GM19043 (cell line): ENCODE measurements around the gene GRIK3.

ENCODE experiments used
- ATAC-seq: cut with Tn5 transposase; IDR thresholded peaks from one replicate; pipeline ENCODE4 v1.9.1; 2021; ENCODE audit warnings: low read depth; ENCODE audit not compliant: unreplicated experiment

The GRIK3 gene

DNA sequence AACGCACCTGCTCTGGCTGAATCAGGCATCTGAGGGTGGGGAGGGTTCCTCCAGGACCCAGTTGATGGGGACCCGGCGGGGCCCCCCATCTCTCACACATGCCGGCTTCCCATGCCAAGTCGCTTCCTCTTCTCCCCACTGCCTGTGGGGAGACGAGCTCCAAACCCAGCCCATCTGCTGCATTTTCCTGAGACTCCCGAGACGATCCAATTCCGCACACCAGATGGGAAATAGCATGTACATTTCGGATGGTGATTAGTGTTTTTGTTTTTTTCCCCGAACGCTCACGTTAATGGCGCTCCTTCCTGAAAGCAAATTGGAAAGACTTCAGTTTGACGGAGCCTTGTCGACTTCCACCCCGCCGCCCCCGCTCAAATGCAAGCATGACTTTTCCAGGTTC lies 13.2 kb upstream of the GRIK3 start:
- no peak for ATAC-seq

DNA sequence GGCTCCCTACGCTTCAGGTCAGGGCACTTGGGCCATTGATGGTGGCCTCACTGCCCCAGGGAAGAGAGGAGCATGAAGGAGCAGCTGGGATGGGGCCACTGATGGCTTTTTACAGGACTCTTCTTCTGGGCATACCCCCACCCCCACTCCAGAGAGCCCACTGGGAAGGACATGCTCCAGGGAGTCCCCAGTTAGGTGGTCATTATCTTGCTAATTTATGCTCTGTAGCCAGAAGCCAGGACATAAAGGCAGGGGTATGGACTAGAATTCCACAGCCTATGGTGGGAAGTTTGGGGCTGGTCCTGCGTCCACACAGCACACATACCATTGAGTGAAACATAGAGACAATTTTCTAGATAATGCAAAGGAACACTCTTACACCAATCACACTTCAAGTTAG lies 8.8 kb upstream of the GRIK3 start:
- no peak for ATAC-seq

GRCh38 chr1:37042506-37042905 lies 8.2 kb upstream of the GRIK3 start:
- ATAC-seq: no peak

GRCh38 chr1:37041483-37041882 lies 7.2 kb upstream of the GRIK3 start:
- no peak for ATAC-seq

DNA sequence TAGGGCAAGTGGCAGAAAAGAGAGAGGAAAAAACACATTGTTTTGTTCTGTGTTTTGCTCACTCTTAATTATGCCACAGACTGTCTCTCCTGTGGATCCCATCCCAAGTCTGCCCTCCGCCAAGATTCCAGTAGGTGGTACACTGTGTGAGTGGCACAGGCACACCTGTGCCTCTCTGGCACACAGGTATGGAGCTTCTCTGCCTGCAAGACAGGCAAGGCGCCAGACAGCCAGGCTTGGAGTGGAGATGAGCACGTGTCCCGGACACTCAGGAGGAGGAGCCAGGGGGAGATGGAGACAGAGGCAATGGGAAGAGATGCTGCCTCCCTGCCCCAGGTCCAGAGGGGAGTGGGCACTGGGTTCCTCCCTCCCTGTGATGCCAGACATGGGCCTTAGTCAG lies 6.5 kb upstream of the GRIK3 start:
- no peak for ATAC-seq

- no peak for ATAC-seq
Observed at GRCh38 chr1:37040261-37040660, 5.9 kb upstream of the GRIK3 start.

GRCh38 chr1:37038227-37039093 lies 4.1 kb upstream of the GRIK3 start:
- ATAC-seq: no peak

DNA sequence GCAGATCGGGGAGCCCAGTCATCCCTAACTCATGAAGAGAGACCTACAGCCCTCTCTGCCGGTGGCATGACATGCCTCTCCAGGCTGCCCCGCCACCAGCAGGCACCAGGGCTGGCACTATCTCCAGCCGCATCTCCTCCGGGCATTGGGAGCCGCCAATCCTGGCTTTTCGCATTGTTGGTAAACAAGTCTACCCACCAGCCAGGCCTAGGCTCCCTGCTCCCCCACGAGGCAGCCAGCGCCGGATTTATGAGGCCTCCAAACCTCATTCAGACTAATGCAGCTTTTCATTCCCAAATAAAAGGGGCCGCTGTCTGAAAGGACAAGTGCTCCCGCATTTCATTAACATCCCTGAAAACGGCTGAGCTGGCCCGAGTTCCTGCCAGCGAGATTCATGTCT lies 3.4 kb upstream of the GRIK3 start:
- ATAC-seq: no peak

- no peak for ATAC-seq
Observed at GRCh38 chr1:37036667-37037053, 2.3 kb upstream of the GRIK3 start.

- no peak for ATAC-seq
Observed at GRCh38 chr1:37035796-37036666, 1.7 kb upstream of the GRIK3 start.

- ATAC-seq: no peak
Observed at GRCh38 chr1:37035014-37035691, 838 bp upstream of the GRIK3 start.

DNA sequence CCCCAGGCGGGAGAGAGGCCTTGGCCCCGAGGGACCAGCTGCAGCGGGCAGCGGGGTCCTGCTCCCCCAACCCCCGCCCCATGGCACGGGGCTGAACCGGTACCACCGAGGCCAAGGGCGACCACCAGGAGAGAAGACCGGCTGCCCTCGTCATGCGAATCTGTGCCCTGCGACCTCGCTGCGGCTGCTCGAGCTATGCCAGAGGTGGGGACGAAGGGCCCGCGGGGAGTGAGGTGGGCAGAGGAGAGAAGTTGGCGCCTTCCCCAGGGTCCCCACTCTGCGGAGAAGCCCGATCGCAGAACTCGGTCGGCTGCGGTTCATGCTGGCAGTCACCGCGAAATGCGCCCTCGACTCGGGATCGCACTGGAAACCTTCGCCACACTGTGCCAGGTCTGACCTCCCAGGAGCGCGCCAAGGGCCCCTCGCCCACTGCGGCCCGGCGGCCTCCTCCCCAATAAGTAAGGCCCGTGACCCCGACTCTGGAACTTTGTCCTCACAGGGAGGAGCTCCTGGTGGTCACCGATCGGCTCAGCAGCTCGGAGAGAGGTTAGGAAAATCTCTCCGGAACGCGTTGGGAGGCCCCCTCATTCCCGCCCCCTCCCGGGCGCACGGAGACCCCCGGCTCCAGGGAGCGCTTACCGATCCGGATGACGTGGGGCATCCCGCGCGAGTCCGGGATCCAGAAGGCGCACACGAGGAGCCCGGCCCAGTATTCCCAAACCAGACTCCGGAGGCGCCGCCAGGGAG lies 787 bp downstream of the GRIK3 start:
- no peak for ATAC-seq

DNA sequence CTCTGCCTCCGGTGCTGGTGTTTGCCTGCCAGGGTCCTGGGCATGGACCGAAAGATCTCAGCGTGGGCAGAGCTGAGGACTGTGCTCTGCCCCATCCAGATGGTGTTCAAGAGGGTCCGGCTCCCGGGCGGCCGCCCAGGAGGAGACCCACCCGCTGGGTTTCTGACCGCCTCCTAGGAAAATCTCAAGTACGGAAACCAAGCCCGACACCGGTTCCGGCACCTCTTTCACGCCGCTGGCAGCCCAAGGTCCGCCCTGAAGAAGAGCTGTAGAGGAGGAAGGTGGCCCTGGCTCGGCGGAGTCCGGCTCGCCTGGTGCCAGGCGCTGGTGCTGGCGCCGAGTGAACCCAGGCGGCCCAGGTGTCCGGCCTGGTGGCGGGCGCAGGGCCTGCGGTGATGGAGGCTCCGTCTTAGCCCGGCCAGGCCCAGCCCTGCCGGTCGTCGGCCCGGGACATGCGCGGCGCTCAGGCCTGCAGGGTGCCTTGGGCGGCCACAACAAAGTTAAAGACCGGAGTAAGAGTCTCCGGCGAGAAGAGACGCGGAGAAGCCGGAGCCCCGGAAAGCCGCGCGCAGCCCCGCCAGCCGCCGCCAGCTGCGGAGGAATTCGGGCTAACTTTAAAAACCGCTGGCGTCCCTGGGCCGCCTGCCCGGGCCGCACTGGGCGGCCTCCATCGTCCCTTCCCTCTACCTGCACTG lies 1.5 kb downstream of the GRIK3 start:
- no peak for ATAC-seq

GRCh38 chr1:37031871-37032270 lies 2.4 kb downstream of the GRIK3 start:
- no peak for ATAC-seq

DNA sequence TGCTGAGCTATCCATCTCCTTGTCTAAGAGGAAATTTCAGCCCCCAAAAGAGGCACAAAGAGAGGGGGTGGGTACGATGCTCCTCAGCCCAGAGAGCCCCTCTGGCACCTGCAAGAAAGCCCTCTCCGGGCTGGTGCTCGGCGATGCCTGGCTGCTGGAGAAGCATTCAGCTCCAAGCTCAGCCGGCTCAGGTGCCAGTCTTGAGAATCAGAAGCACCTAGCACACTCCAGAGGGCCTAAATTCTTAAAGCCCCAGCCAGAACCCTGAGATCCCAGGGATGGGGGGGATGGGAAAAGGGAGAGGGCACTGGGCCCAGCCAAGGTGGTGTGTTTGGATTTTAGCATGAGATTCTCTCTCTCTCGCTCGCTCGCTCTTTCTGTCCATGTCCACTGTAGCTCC lies 2.9 kb downstream of the GRIK3 start:
- ATAC-seq: no peak

DNA sequence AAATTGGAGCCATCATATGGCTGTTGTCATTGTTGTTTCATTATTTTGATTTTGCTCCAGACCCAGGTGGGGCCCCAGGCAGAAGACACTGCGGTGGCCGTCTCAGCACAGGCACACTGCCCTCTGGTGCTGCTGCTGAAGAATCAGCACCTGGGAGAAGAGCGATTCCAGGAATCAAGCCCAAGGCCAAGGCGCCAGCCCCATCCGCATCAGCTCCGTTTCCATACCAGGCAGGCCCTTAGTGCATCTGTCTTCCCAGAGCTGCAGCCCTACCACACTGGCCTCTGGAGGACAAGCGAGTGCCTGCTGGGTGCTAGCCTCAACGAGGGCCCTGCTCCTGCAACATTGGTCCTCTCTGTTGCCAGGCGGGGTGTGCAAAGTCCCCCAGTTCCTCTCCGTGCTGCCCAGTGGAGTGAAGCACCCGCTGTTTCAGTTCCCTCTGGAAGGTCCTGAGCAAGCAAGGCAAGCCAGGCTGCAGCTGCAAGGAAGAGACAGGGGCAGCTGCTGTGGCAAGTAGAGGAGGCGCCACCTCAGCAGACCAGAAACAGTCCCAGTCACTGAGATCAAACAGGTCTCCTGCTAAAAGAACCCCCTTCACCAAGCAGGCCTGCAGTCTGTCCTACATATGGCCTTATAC lies 5.2 kb downstream of the GRIK3 start:
- no peak for ATAC-seq

- ATAC-seq: no peak
Observed at GRCh38 chr1:37021502-37021901, 12.8 kb downstream of the GRIK3 start.

DNA sequence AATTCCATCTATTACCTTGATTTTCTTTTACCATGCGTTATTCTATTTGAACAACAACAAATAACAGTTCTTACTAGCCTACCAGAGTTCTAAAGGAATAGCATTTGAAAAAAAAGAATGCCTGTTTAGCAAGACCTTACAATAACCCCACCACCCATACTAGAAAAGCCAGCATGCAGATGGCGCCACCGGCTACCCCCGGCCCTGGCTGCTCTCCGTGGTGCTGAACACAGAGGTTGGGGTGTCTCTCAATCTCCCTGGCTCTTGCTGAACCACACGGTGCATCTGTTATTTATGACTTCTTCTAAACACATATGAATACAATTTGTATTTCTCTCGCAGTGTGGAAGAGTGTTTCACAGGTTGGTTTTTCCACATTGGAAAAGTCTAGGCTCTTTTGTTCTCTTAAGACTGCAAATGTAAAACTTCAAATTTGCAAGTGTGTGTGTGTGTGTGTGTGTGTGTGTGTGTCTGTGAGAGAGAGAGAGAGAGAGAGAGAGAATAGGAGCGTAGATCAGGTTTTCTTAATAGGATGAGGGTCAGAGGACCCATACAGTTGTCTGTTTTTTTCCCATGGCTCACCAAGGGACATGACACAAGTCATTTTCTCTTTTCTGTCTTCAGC lies 13.6 kb downstream of the GRIK3 start:
- ATAC-seq: no peak

DNA sequence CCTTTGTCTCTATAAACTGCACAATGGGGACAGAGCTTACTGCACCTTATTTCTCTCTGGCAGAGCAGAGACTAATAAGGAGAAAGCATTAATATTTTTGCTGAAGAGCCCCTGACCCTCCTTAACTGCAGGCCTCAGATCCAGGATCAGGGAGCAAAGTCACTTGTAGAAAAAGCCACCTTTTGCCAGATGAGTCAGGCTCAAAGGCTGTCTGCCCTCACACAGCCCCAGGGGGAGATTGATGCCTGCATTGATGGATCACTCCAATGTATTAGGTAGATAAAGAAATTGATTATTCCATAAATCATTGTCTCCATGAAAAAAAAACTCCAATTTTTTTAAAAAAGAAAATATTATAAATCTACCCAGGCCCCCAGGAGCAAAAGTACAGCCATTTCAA lies 15.8 kb downstream of the GRIK3 start:
- no peak for ATAC-seq
